Spinal cord (tissue), 10 donors: ENCODE data around the gene SPTB. TPM values are rescaled to one million over a fixed set of nuclear protein-coding genes. Genes with fewer than 3 reads are reported as not detected.

Experiments used
- DNase-seq, 6 donors: peaks; one replicate each; pipeline versions ENCODE4 v3.0.0 to v3.0.0-alpha.2; 2013 to 2015; ENCODE audit warnings: low spot score in 6 of 6, low read depth in 4 of 6
- H3K27ac ChIP-seq: one replicate; pipeline ENCODE4 v1.5.1; 2013; ENCODE audit warnings: low read depth, low read length, control low read depth
- H3K27me3 ChIP-seq: one replicate; pipeline ENCODE4 v1.6.1; 2013; ENCODE audit warnings: low read length; ENCODE audit not compliant: control insufficient read depth, insufficient read depth
- H3K36me3 ChIP-seq: one replicate; pipeline ENCODE4 v1.6.1; 2013; ENCODE audit warnings: low read length; ENCODE audit not compliant: control insufficient read depth, insufficient read depth
- H3K4me1 ChIP-seq: one replicate; pipeline ENCODE4 v1.6.1; 2013; ENCODE audit warnings: low read length; ENCODE audit not compliant: control insufficient read depth, insufficient read depth
- H3K4me3 ChIP-seq: one replicate; pipeline ENCODE4 v1.5.1; 2013; ENCODE audit warnings: low read depth, low read length, control low read depth
- H3K9me3 ChIP-seq: one replicate; pipeline ENCODE4 v1.6.1; 2013; ENCODE audit warnings: low read length; ENCODE audit not compliant: control insufficient read depth, insufficient read depth
- WGBS: methylation state at CpG from one replicate; pipeline ENCODE4 v1.1.5; 2013; ENCODE audit warnings: missing lambda C conversion rate; ENCODE audit not compliant: insufficient coverage; 5-methylcytosine and 5-hydroxymethylcytosine counted together
- polyA plus RNA-seq, 2 donors: library from polyadenylated mRNA; unstranded; fragments of 120-200 nt; gene quantifications; one replicate each; pipeline ENCODE4 v1.2.1, GENCODE V29; 2013; ENCODE audit not compliant: insufficient read length in 2 of 2
- total RNA-seq, 2 donors: library from RNA; depleted of rRNA in 1 of 2; stranded (reverse); fragments of 120-200 nt in 1 of 2; fragments of >200 nt in 1 of 2; gene quantifications; one replicate each; pipeline versions ENCODE4 v1.2.3 to v1.2.4, GENCODE V29; 2013 to 2014
- donor health status: healthy.

SPTB gene
- total and polyA plus RNA-seq, 4 donors, result 19.0 to 42.3 (median 35.2) TPM

DNA sequence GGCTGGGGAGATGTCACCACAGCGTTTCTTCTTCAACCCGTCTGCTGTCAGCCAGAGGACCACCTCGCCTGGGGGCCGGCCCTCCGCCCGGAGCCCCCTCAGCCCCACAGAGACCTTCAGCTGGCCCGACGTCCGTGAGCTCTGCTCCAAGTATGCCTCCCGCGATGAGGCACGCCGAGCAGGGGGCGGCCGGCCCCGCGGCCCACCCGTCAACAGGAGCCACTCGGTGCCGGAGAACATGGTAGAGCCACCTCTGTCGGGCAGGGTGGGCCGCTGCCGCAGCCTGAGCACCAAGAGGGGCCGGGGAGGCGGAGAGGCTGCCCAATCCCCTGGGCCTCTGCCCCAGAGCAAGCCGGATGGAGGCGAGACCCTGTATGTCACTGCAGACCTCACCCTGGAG is 136.6 kb downstream of the SPTB start:
- H3K4me3 ChIP-seq, result no peak overlapping the region
- H3K36me3 ChIP-seq, result peaks cover 77% of the 10 kb centered on the region
- no peaks in the 10 kb centered on the region for H3K9me3 ChIP-seq
- DNase-seq, result no peak
- WGBS, result 95% methylated on average over 27 of the region's 27 CpGs
- H3K4me1 ChIP-seq, result peaks cover 17% of the 10 kb centered on the region
- no peak overlapping the region for H3K27ac ChIP-seq
- H3K27me3 ChIP-seq, result no peaks in the 10 kb centered on the region

DNA sequence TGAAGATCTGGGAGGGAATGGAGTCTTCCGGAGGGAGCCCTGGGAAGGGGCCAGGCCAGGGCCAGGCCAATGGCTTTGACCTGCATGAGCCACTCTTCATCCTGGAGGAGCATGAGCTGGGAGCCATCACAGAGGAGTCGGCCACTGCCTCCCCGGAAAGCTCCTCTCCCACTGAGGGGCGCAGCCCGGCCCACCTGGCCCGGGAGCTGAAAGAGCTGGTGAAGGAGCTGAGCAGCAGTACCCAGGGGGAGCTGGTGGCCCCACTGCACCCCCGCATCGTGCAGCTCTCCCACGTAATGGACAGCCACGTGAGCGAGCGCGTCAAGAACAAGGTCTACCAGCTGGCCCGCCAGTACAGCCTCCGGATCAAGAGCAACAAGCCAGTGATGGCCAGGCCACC is 137.7 kb downstream of the SPTB start:
- Histone ChIP-seq H3K4me1 (peaks cover 19% of the 10 kb centered on the region), H3K9me3 (no peaks in the 10 kb centered on the region), H3K4me3 (no peak overlapping the region), H3K27ac (no peak overlapping the region), H3K27me3 (no peaks in the 10 kb centered on the region), H3K36me3 (peaks cover 79% of the 10 kb centered on the region)
- 98% methylated on average over 15 of the region's 15 CpGs for WGBS
- no peak for DNase-seq

DNA sequence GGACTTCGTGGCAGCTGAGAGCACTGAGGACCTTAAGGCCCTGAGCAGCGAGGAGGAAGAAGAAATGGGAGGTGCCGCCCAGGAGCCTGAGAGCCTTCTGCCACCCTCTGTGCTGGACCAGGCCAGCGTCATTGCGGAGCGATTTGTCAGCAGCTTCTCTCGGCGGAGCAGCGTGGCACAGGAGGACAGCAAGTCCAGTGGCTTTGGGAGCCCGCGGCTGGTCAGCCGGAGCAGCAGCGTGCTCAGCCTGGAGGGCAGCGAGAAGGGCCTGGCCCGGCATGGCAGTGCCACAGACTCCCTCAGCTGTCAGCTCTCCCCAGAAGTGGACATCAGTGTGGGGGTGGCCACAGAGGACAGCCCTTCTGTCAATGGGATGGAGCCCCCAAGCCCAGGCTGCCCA is 138.5 kb downstream of the SPTB start:
- Histone ChIP-seq H3K36me3 (peaks cover 79% of the 10 kb centered on the region), H3K27me3 (no peaks in the 10 kb centered on the region), H3K27ac (no peak overlapping the region), H3K9me3 (no peaks in the 10 kb centered on the region), H3K4me3 (no peak overlapping the region), H3K4me1 (peaks cover 17% of the 10 kb centered on the region)
- no peak for DNase-seq
- 97% methylated on average over 15 of the region's 15 CpGs for WGBS

DNA sequence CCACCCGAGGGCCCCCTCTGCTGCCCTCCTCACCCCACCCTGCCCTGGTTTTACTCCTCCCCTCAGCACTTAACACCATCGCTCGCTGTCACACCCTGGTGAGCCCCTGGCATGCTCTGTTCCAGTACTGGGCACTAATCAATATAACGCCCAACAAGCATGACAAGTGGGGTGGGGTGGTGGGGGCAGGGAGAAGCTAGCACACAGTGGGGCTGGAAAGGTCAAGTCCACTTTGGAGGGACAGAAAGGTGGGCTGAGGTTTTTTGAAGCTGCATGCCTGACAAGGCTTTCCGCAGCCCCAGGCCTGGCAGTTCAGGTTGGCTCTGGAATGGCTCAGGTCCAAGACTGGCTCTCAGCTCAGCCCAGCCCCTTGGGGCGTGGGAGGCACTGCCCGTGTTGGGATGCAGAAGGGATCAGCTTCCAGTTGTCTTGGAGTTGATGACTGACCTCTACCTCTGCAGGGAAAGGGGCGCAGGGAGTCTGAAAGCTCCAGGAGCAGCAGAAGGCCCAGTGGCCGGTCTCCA is 141.4 kb downstream of the SPTB start:
- H3K27ac ChIP-seq, result no peak overlapping the region
- WGBS, result 91% methylated on average over 6 of the region's 9 CpGs
- peaks cover 20% of the 10 kb centered on the region for H3K4me1 ChIP-seq
- H3K9me3 ChIP-seq, result no peaks in the 10 kb centered on the region
- no peaks in the 10 kb centered on the region for H3K27me3 ChIP-seq
- DNase-seq, result no peak
- no peak overlapping the region for H3K4me3 ChIP-seq
- peaks cover 64% of the 10 kb centered on the region for H3K36me3 ChIP-seq

DNA sequence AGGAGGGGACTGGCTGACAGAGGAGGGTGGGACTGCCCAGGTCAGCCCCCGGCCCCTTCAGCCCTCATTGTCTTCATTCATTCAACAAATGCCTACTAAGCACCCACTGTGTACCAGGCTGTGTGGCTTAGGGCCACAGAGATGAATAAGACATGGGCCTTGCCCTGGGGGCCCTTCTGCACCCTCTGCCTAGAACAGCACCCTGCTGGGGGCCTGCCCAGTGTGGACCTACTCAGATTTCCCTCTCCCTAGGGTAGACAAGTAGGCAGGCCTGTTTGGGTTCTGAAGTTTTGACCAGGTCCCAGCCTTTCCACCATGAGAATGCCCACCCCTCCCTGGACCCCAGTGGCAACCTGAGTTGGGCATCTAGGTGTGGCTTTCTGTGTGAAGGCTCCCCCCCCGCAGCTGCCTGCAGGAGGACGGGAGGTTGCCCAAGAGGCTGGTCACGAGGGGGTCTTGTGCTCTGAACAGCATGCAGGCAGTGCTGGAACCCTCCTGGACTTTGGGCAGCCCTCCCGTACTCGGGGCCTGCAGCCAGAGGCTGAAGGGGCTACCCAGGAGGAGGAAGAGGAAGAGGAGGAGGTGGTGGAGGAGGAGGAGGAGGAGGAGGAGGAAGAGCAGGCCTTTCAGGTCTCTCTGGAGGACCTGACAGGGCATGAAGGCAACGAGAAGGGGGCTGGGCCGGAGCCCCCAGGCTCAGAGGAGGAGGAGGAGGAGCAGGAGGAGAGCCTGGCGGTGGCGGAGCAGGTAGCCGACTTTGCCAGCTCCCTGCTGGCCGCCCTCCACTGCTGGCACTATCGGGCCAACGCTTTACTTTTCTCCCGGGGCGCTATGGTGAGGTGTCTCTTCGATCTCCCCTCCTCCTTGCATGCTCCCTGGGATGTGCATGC is 142.1 kb downstream of the SPTB start:
- Histone ChIP-seq H3K27me3 (no peaks in the 10 kb centered on the region), H3K9me3 (no peaks in the 10 kb centered on the region), H3K36me3 (peaks cover 64% of the 10 kb centered on the region), H3K4me3 (no peak overlapping the region), H3K27ac (no peak overlapping the region), H3K4me1 (peaks cover 20% of the 10 kb centered on the region)
- DNase-seq, result no peak
- 75% methylated on average over 13 of the region's 17 CpGs for WGBS

DNA sequence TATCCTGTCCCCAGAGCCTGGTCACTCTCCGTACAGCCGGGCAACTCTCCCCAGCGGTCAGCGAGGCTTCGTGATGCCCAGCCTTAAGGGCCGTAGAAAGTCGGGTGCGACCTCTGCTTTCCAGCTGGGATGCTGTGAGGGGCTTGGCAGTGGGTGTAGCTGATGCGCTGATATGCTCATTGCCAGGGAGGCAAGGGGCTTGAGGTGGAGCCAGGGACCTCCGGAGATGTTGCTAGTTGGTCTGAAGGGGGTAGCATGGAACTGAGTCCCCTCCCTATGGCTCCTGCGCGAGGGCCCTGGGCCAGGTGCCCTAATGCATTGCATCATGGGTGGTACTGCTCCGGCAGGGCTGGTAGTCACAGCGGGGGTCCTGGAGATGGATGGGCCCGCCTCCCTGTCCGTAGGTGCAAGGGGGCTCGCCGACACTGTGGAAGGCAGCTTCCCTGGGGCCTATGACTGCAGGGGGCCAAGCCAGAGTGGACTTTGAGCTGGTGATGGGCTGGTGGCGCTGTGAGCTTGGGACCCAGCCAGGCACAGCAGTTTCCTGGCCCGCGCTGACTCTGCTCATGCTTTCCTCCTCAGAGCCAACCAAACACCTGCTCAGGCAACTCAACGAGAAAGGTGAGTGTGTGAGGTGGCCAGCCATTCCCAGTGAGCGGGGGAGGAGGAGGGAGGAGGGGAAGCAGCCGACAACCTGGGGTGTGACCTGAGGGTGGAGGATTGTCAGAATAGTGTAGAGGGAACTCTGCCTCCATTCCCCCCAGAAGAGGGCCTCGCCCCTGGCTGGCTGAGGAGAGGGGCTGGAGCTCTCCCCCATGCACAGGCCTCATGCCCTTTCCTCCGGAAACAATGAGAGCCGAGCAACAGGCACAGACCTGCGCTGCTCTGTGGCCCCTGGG is 143.2 kb downstream of the SPTB start:
- Histone ChIP-seq H3K4me1 (peaks cover 20% of the 10 kb centered on the region), H3K36me3 (peaks cover 64% of the 10 kb centered on the region), H3K27me3 (no peaks in the 10 kb centered on the region), H3K4me3 (no peak overlapping the region), H3K9me3 (no peaks in the 10 kb centered on the region), H3K27ac (no peak overlapping the region)
- no peak for DNase-seq
- WGBS, result 83% methylated on average over 20 of the region's 28 CpGs

DNA sequence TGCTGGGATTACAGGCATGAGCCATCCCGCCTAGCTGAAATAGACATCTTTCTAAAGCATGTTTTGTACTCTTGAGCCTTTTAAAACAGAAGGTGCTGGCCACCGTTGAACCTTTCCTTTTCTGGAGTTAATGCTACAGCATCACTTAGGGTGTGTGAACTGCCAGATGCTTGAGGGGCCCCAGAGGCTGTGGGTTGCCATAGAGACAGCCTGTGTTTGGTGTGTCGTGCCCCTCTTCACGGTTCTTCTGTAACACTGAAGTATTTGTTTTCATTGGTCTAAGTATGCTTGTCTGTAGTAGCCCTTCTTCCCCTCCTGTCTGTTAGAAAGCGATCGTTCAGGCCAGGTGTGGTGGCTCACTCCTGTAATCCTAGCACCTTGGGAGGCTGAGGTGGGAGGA is 144.7 kb downstream of the SPTB start:
- peaks cover 68% of the 10 kb centered on the region for H3K36me3 ChIP-seq
- peak in 2 of 6 donors; percentile 32 to 60 for DNase-seq
- H3K27ac ChIP-seq, result no peak overlapping the region
- H3K4me3 ChIP-seq, result no peak overlapping the region
- no peaks in the 10 kb centered on the region for H3K27me3 ChIP-seq
- WGBS, result 0% methylated on average over 1 of the region's 6 CpGs
- H3K4me1 ChIP-seq, result peaks cover 20% of the 10 kb centered on the region
- no peaks in the 10 kb centered on the region for H3K9me3 ChIP-seq

DNA sequence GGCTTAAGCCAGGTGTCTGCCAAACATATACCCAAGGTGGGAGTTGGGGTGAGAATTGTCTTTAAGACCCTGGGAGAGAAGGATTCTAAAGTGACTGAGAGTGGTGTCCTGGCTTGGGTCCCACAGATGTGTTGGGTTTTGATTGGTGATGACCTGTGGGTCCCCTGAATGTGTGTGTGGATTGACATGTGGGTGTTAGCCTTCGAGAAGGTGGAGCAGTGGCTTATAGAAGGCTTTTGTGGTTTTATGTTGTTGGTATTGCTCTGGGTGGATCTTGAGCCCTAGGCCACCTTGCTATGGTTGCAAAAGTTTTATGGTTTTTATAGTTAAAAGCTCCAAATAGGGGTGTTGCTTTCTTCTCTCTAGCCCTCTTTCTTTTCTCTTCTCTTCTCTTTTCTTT is 145.8 kb downstream of the SPTB start:
- Histone ChIP-seq H3K27ac (no peak overlapping the region), H3K4me3 (no peak overlapping the region), H3K27me3 (no peaks in the 10 kb centered on the region), H3K36me3 (peaks cover 75% of the 10 kb centered on the region), H3K9me3 (no peaks in the 10 kb centered on the region), H3K4me1 (peaks cover 23% of the 10 kb centered on the region)
- DNase-seq, result no peak
- 71% methylated on average over 1 of the region's 1 CpG for WGBS

DNA sequence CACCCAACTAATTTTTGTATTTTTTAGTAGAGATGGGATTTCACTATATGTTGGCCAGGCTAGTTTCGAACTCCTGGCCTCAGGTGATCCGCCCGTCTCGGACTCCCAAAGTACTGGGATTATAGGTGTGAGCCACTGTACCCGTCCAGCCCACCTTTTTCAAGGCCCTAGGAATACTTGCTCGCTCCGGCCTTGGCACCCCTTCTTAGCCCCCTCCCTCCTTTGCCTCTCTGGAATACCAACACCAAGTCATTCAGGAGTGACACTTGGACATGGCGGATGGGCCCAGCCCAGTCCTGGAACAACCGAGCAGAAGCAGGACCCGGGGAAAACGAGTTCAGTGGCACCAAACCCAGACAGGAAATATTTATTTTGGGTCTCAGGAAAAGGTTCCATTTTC is 146.4 kb downstream of the SPTB start:
- H3K27ac ChIP-seq, result no peak overlapping the region
- H3K27me3 ChIP-seq, result no peaks in the 10 kb centered on the region
- DNase-seq, result no peak
- peaks cover 23% of the 10 kb centered on the region for H3K4me1 ChIP-seq
- no peaks in the 10 kb centered on the region for H3K9me3 ChIP-seq
- peaks cover 75% of the 10 kb centered on the region for H3K36me3 ChIP-seq
- no peak overlapping the region for H3K4me3 ChIP-seq
- WGBS, result 93% methylated on average over 7 of the region's 11 CpGs
